NK-92 treated with Interleukin-12 subunit alpha and Interleukin-12 subunit beta, amount 100 ng/mL, for 24 hours (cell line): ENCODE results near the gene ATXN7L1.
A peak's percentile ranks its signal among the peaks of the same experiment; 100 is the strongest.
"Not testable (repeated sequence)": the region's sequence is repeated elsewhere in the genome, so short reads cannot be mapped to it uniquely, and the experiment has no call there.

Source experiments
- DNase-seq: peaks from one replicate; lab custom pipeline; 2025; lab: John Stamatoyannopoulos, UW

Gene ATXN7L1

GRCh38 chr7:105857009-105857952 is 19.1 kb downstream of the ATXN7L1 start:
- DNase-seq = no peak

- no peak for DNase-seq
Measured at GRCh38 chr7:105854498-105854897, 21.9 kb downstream of the ATXN7L1 start.

GRCh38 chr7:105853931-105854419 is 22.4 kb downstream of the ATXN7L1 start:
- DNase-seq = no peak

GRCh38 chr7:105851064-105851463 is 25.3 kb downstream of the ATXN7L1 start:
- no peak for DNase-seq

GRCh38 chr7:105849122-105849855 is 27.1 kb downstream of the ATXN7L1 start:
- peak; percentile 80 for DNase-seq

GRCh38 chr7:105846404-105846803 is 30.0 kb downstream of the ATXN7L1 start:
- DNase-seq = no peak

- not testable (repeated sequence) for DNase-seq
Measured at GRCh38 chr7:105844681-105845080, 31.7 kb downstream of the ATXN7L1 start.

GRCh38 chr7:105841866-105842265 is 34.5 kb downstream of the ATXN7L1 start:
- DNase-seq = no peak

- DNase-seq = no peak
Measured at GRCh38 chr7:105840981-105841749, 35.2 kb downstream of the ATXN7L1 start.

GRCh38 chr7:105839266-105839665 is 37.1 kb downstream of the ATXN7L1 start:
- DNase-seq = no peak

- no peak for DNase-seq
Measured at GRCh38 chr7:105838627-105839231, 37.7 kb downstream of the ATXN7L1 start.

GRCh38 chr7:105837765-105838626 is 38.4 kb downstream of the ATXN7L1 start:
- DNase-seq = no peak

GRCh38 chr7:105835441-105835840 is 41.0 kb downstream of the ATXN7L1 start:
- no peak for DNase-seq

GRCh38 chr7:105831824-105832535 is 44.4 kb downstream of the ATXN7L1 start:
- no peak for DNase-seq

- DNase-seq = no peak
Measured at GRCh38 chr7:105831302-105831620, 45.1 kb downstream of the ATXN7L1 start.

GRCh38 chr7:105830405-105831301 is 45.7 kb downstream of the ATXN7L1 start:
- DNase-seq = no peak

GRCh38 chr7:105829681-105830322 is 46.6 kb downstream of the ATXN7L1 start:
- DNase-seq = no peak

GRCh38 chr7:105828141-105828540 is 48.3 kb downstream of the ATXN7L1 start:
- no peak for DNase-seq
